HTERT RPE-1 (cell line): ENCODE results near the gene CALY.

ENCODE experiments used
- in situ Hi-C: fragments of 300-500 bp; cut with MboI; formaldehyde crosslinking; loops from 4 replicates; pipeline ENCODE4 v1.14.3; 2020; ENCODE audit warnings: low sequenced_read_pairs

Gene CALY

DNA sequence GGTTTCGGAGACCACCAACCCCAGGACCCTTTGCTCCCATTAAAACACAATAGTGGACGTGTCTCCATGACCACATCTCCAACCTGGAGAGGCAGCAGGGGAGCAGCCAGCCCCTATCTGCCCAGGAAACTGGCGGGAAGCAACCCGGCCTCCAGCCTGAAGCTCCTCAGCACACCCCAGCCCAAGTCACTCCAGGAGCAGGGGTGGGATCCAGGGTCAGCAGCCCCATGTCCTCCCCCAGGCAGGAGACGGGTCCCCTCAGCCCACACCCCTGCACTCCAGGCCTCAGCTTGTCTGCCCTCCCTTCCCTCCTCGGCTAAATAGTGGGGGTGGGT is 60.6 kb downstream of the CALY start:
- in situ Hi-C loops = no loop called here

- in situ Hi-C loops = no loop called here
Measured at GRCh38 chr10:133275684-133276092, 61.0 kb downstream of the CALY start.

- in situ Hi-C loops = no loop called here
Measured at GRCh38 chr10:133274751-133275683, 61.7 kb downstream of the CALY start.
